IMR-90 (cell line): ENCODE data around the gene RGL1.

Experiments used
- CEBPB ChIP-seq: IDR thresholded peaks from 2 replicates; pipeline ENCODE4 v1.6.1; 2012; ENCODE audit warnings: low read depth, low read length, improper control_type of control experiment
- FOS ChIP-seq: fragments of 150-350 bp; IDR thresholded peaks from 2 replicates; pipeline ENCODE4 v1.6.1; 2016; ENCODE audit warnings: low read depth, low read length
- MAFK ChIP-seq: IDR thresholded peaks from 2 replicates; pipeline ENCODE4 v1.6.1; 2012; ENCODE audit warnings: low read depth, low read length, improper control_type of control experiment
- MAZ ChIP-seq: IDR thresholded peaks from 2 replicates; pipeline ENCODE4 v1.6.1; 2012; ENCODE audit warnings: low read depth, mild to moderate bottlenecking, low read length, improper control_type of control experiment, moderate library complexity, borderline replicate concordance
- MXI1 ChIP-seq: IDR thresholded peaks from 2 replicates; pipeline ENCODE4 v1.6.1; 2012; ENCODE audit warnings: low read depth, mild to moderate bottlenecking, low read length, moderate library complexity, borderline replicate concordance
- POLR2A ChIP-seq: IDR thresholded peaks from 2 replicates; pipeline ENCODE4 v1.6.1; 2012; ENCODE audit warnings: mild to moderate bottlenecking, low read depth, low read length
- RFX5 ChIP-seq: IDR thresholded peaks from 2 replicates; pipeline ENCODE4 v1.8.0; 2012; ENCODE audit warnings: low read depth, mild to moderate bottlenecking, low read length, moderate library complexity
- SMC3 ChIP-seq: fragments of 150-350 bp; IDR thresholded peaks from 2 replicates; pipeline ENCODE4 v1.6.1; 2016; ENCODE audit warnings: low read depth, mild to moderate bottlenecking, antibody characterized with exemption, low read length, moderate library complexity
- TF ChIP-seq, protein P1 (sequence below): fragments of 150-350 bp; IDR thresholded peaks from 2 replicates; pipeline ENCODE4 v1.6.1; 2017; ENCODE audit warnings: mild to moderate bottlenecking, antibody characterized with exemption, low read length, low read depth
- TF ChIP-seq, protein P2 (sequence below): conservative IDR thresholded peaks from 2 replicates; pipeline ENCODE4 v1.5.1; 2012; ENCODE audit warnings: mild to moderate bottlenecking, low read depth, low read length, improper control_type of control experiment

DNA sequence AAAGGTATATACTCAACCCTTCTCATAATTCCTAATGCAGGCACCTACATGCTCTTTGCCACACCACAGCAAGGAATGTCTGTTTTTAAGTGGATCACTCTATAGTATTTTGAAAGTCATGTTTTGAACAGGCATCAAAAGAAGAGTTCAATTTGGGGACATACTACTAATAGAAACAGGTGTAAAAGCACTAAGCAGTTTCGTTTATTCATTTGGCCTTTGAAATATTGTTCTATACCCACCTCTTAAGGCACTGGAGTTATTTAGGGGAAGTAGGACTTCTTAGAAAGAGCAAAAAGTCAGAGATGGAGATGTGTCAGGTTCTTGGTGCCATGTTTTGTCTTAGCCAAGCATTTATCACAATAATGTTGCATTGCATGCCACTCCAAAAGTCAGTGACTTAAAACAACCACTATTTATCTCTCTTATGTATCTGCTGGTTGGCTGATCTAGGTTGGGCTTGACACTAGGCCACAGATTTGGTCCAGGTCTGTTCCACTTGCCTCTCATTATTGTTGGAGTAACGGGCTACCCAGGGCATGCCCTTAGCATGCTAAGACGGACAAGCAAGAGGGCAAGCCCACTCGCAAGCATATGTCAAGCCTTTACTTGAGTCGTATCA, 107.5 kb downstream of the RGL1 start:
- TF ChIP-seq CEBPB, result no peak
- TF ChIP-seq, protein P1, sequence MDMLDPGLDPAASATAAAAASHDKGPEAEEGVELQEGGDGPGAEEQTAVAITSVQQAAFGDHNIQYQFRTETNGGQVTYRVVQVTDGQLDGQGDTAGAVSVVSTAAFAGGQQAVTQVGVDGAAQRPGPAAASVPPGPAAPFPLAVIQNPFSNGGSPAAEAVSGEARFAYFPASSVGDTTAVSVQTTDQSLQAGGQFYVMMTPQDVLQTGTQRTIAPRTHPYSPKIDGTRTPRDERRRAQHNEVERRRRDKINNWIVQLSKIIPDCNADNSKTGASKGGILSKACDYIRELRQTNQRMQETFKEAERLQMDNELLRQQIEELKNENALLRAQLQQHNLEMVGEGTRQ, result no peak
- TF ChIP-seq, protein P2, sequence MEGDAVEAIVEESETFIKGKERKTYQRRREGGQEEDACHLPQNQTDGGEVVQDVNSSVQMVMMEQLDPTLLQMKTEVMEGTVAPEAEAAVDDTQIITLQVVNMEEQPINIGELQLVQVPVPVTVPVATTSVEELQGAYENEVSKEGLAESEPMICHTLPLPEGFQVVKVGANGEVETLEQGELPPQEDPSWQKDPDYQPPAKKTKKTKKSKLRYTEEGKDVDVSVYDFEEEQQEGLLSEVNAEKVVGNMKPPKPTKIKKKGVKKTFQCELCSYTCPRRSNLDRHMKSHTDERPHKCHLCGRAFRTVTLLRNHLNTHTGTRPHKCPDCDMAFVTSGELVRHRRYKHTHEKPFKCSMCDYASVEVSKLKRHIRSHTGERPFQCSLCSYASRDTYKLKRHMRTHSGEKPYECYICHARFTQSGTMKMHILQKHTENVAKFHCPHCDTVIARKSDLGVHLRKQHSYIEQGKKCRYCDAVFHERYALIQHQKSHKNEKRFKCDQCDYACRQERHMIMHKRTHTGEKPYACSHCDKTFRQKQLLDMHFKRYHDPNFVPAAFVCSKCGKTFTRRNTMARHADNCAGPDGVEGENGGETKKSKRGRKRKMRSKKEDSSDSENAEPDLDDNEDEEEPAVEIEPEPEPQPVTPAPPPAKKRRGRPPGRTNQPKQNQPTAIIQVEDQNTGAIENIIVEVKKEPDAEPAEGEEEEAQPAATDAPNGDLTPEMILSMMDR, result no peak
- no peak for TF ChIP-seq FOS
- TF ChIP-seq MAFK, result no peak
- TF ChIP-seq MAZ, result no peak
- TF ChIP-seq POLR2A, result no peak
- TF ChIP-seq RFX5, result no peak
- no peak for TF ChIP-seq SMC3
- TF ChIP-seq MXI1, result no peak
